IMR-90 (cell line): ENCODE measurements around the gene KLHL17. TPM values are rescaled to one million over a fixed set of nuclear protein-coding genes. Genes with fewer than 3 reads are reported as not detected.

Experiments used
- ATAC-seq: fragments of 200-7000 bp; cut with Tn5 transposase; 2 replicates; pipeline ENCODE4 v1.9.1; 2020; ENCODE audit warnings: low read depth, mild to moderate bottlenecking, moderate library complexity
- BruUV-seq: library from RNA; stranded (reverse); fragments of 400-500 nt; replicated peaks from 2 replicates; lab custom pipeline; 2021; lab: Mats Ljungman, UMichigan
- CTCF ChIA-PET: fragments of 300-600 bp; formaldehyde crosslinking; extraction: SDS; loops from one replicate; lab custom pipeline; 2021; ENCODE audit warnings: antibody characterized with exemption; lab: Yijun Ruan, JAX
- POLR2A ChIA-PET: fragments of 300-600 bp; sonication (Branson Sonifier 250); formaldehyde crosslinking; loops from one replicate; lab custom pipeline; 2022; ENCODE audit warnings: antibody characterized with exemption; ENCODE audit not compliant: unreplicated experiment; lab: Charles Lee
- DNase-seq: peaks from one replicate; pipeline ENCODE4 v3.0.0; 2013
- H2AFZ ChIP-seq: replicated peaks from 2 replicates; pipeline ENCODE3; 2013; ENCODE audit warnings: low read length, mild to moderate bottlenecking; ENCODE audit not compliant: poor library complexity
- H2AK5ac ChIP-seq: 2 replicates; pipeline ENCODE4 v1.6.1; 2013; ENCODE audit warnings: low read depth, low read length, inconsistent platforms
- H2AK9ac ChIP-seq: replicated peaks from 2 replicates; pipeline ENCODE3; 2013; ENCODE audit warnings: mild to moderate bottlenecking, low read depth, low read length, moderate library complexity; ENCODE audit not compliant: poor library complexity
- H2BK120ac ChIP-seq: 2 replicates; pipeline ENCODE4 v1.6.1; 2013; ENCODE audit warnings: low read depth, low read length, inconsistent platforms
- H2BK15ac ChIP-seq: 3 replicates; pipeline ENCODE4 v1.6.1; 2013; ENCODE audit warnings: low read depth, low read length, inconsistent platforms
- H2BK20ac ChIP-seq: 2 replicates; pipeline ENCODE4 v1.6.1; 2013; ENCODE audit warnings: low read depth, mild to moderate bottlenecking, inconsistent platforms, low read length, moderate library complexity
- H2BK5ac ChIP-seq: 2 replicates; pipeline ENCODE4 v1.6.1; 2013; ENCODE audit warnings: mild to moderate bottlenecking, low read depth, low read length, inconsistent platforms; ENCODE audit not compliant: poor library complexity, severe bottlenecking
- H3K14ac ChIP-seq: replicated peaks from 2 replicates; pipeline ENCODE4 v1.6.1; 2013; ENCODE audit warnings: low read depth, low read length, inconsistent platforms
- H3K18ac ChIP-seq: 2 replicates; pipeline ENCODE4 v1.6.1; 2013; ENCODE audit warnings: low read depth, low read length, control low read depth
- H3K23ac ChIP-seq: 2 replicates; pipeline ENCODE4 v1.6.1; 2013; ENCODE audit warnings: low read depth, low read length, inconsistent platforms
- H3K27ac ChIP-seq: 2 replicates; pipeline ENCODE4 v1.5.1; 2013; ENCODE audit warnings: mild to moderate bottlenecking, control low read depth, low read length; ENCODE audit not compliant: insufficient read depth
- H3K27me3 ChIP-seq: 2 replicates; pipeline ENCODE4 v1.6.1; 2013; ENCODE audit warnings: low read length; ENCODE audit not compliant: control insufficient read depth, insufficient read depth
- H3K36me3 ChIP-seq: 2 replicates; pipeline ENCODE4 v1.6.1; 2013; ENCODE audit warnings: low read length, mixed read lengths; ENCODE audit not compliant: control insufficient read depth, insufficient read depth
- H3K4ac ChIP-seq: 2 replicates; pipeline ENCODE4 v1.6.1; 2013; ENCODE audit warnings: low read depth, low read length, inconsistent platforms
- H3K4me1 ChIP-seq: 2 replicates; pipeline ENCODE4 v1.6.1; 2013; ENCODE audit warnings: low read length, mixed read lengths; ENCODE audit not compliant: control insufficient read depth, insufficient read depth
- H3K4me2 ChIP-seq: 2 replicates; pipeline ENCODE4 v1.6.1; 2013; ENCODE audit warnings: low read depth, mild to moderate bottlenecking, control low read depth, low read length, moderate library complexity
- H3K4me3 ChIP-seq: 2 replicates; pipeline ENCODE4 v1.5.1; 2013; ENCODE audit warnings: low read depth, mild to moderate bottlenecking, control low read depth, low read length, moderate library complexity; ENCODE audit not compliant: insufficient read depth
- H3K56ac ChIP-seq: 2 replicates; pipeline ENCODE4 v1.6.1; 2013; ENCODE audit warnings: low read length, inconsistent platforms; ENCODE audit not compliant: insufficient read depth; ENCODE audit errors: extremely low read depth
- H3K79me1 ChIP-seq, 2 experiments: 2 replicates each; pipeline ENCODE4 v1.6.1; 2013; ENCODE audit warnings: low read length in 2 of 2, inconsistent platforms in 1 of 2, low read depth in 1 of 2
- H3K9ac ChIP-seq: 2 replicates; pipeline ENCODE4 v1.6.1; 2013; ENCODE audit warnings: low read depth, low read length, control low read depth
- H3K9me1 ChIP-seq: 2 replicates; pipeline ENCODE4 v1.6.1; 2013; ENCODE audit warnings: low read length, inconsistent platforms; ENCODE audit not compliant: insufficient read depth
- H3K9me3 ChIP-seq: 2 replicates; pipeline ENCODE4 v1.6.1; 2013; ENCODE audit warnings: low read length; ENCODE audit not compliant: control insufficient read depth, insufficient read depth
- H4K20me1 ChIP-seq: 2 replicates; pipeline ENCODE4 v1.6.1; 2013; ENCODE audit warnings: low read length, inconsistent platforms; ENCODE audit not compliant: insufficient read depth
- H4K5ac ChIP-seq: 2 replicates; pipeline ENCODE4 v1.6.1; 2013; ENCODE audit warnings: mild to moderate bottlenecking, low read depth, low read length, control low read depth
- H4K8ac ChIP-seq, 2 experiments: 2 replicates each; pipeline ENCODE4 v1.6.1; 2013; ENCODE audit warnings: low read depth in 2 of 2, low read length in 2 of 2, control low read depth in 1 of 2, inconsistent platforms in 1 of 2
- H4K91ac ChIP-seq: 2 replicates; pipeline ENCODE4 v1.6.1; 2013; ENCODE audit warnings: low read depth, low read length, inconsistent platforms; ENCODE audit not compliant: insufficient read depth
- CEBPB ChIP-seq: IDR thresholded peaks from 2 replicates; pipeline ENCODE4 v1.6.1; 2012; ENCODE audit warnings: low read depth, low read length, improper control_type of control experiment
- CTCF ChIP-seq: conservative IDR thresholded peaks from 2 replicates; pipeline ENCODE4 v1.5.1; 2012; ENCODE audit warnings: mild to moderate bottlenecking, low read depth, low read length, improper control_type of control experiment
- MAFK ChIP-seq: IDR thresholded peaks from 2 replicates; pipeline ENCODE4 v1.6.1; 2012; ENCODE audit warnings: low read depth, low read length, improper control_type of control experiment
- RFX5 ChIP-seq: IDR thresholded peaks from 2 replicates; pipeline ENCODE4 v1.8.0; 2012; ENCODE audit warnings: low read depth, mild to moderate bottlenecking, low read length, moderate library complexity
- SMC3 ChIP-seq: fragments of 150-350 bp; IDR thresholded peaks from 2 replicates; pipeline ENCODE4 v1.6.1; 2016; ENCODE audit warnings: low read depth, mild to moderate bottlenecking, antibody characterized with exemption, low read length, moderate library complexity
- WGBS, 2 experiments: methylation state at CpG; one replicate each; pipeline versions ENCODE4 v1.1.5 to v1.1.7; 2013; ENCODE audit warnings: missing lambda C conversion rate in 2 of 2; ENCODE audit not compliant: insufficient read length in 1 of 2; ENCODE audit errors: extremely low coverage in 2 of 2; 5-methylcytosine and 5-hydroxymethylcytosine counted together
- dilution Hi-C: fragments of 300-500 bp; cut with HindIII; formaldehyde crosslinking; loops from one replicate; pipeline ENCODE4 v1.14.3; 2018; ENCODE audit warnings: low sequenced_read_pairs; ENCODE audit not compliant: unreplicated experiment
- in situ Hi-C: fragments of 300-500 bp; cut with MboI; formaldehyde crosslinking; loops from 3 replicates; pipeline ENCODE4 v1.14.3; 2019; ENCODE audit warnings: low sequenced_read_pairs, inconsistent platforms, mixed read lengths
- intact Hi-C: fragments of 100-400 bp; cut with micrococcal nuclease; formaldehyde crosslinking; loops from 2 replicates; pipeline ENCODE4 v1.10.0; 2022
- polyA plus RNA-seq, 3 experiments: library from polyadenylated mRNA; depleted of rRNA; stranded (reverse); fragments of >200 nt; gene quantifications; 2 replicates each; pipeline ENCODE4 v1.2.3, GENCODE V29; 2012; ENCODE audit warnings: low replicate concordance in 1 of 3
- total RNA-seq: library from RNA; depleted of rRNA; stranded (reverse); fragments of >200 nt; gene quantifications from 2 replicates; pipeline ENCODE4 v1.2.3, GENCODE V29; 2012

KLHL17 gene
- total and polyA plus RNA-seq, 2 of the 4 experiments (the other 2 are of a cell fraction): 3.4 to 41.0 TPM

- H3K9me3 ChIP-seq: no peaks in the 10 kb centered on the region
- in situ Hi-C loops (no loop called here), dilution Hi-C loops (no loop called here), intact Hi-C loops (no loop called here)
- H3K4me2 ChIP-seq: no peak overlapping the region
- H4K91ac ChIP-seq: no peak overlapping the region
- H2AK5ac ChIP-seq: no peak overlapping the region
- H3K56ac ChIP-seq: no peak overlapping the region
- no peak overlapping the region for H2BK5ac ChIP-seq
- no peak overlapping the region for H3K14ac ChIP-seq
- H3K9me1 ChIP-seq: peaks cover 7% of the 10 kb centered on the region
- peaks cover 18% of the 10 kb centered on the region for H4K20me1 ChIP-seq
- peaks cover 85% of the 10 kb centered on the region for H3K36me3 ChIP-seq
- H3K4ac ChIP-seq: no peak overlapping the region
- BruUV-seq: no TSS peak
- no peak overlapping the region for H2AK9ac ChIP-seq
- no peak overlapping the region for H2AFZ ChIP-seq
- H3K18ac ChIP-seq: no peak overlapping the region
- ATAC-seq (no peak), DNase-seq (no peak)
- no peak overlapping the region for H4K5ac ChIP-seq
- POLR2A ChIA-PET: interaction anchor here (0.6 kb wide), 1 partner anchor 12 kb away, joined by 3 read pairs; no protein-coding TSS in a partner anchor
- H3K27ac ChIP-seq: no peak overlapping the region
- no peak overlapping the region for H2BK20ac ChIP-seq
- no peak overlapping the region for H2BK15ac ChIP-seq
- peaks cover 9 to 38% of the 10 kb centered on the region in 2 experiments for H3K79me1 ChIP-seq
- no peak overlapping the region for H3K9ac ChIP-seq
- H3K27me3 ChIP-seq: no peaks in the 10 kb centered on the region
- no CpG with 5 or more reads among the region's 15 CpGs for WGBS, 2 experiments
- CTCF ChIA-PET: no interaction called here
- H3K4me3 ChIP-seq: no peak overlapping the region
- no peak overlapping the region for H3K23ac ChIP-seq
- TF ChIP-seq CTCF: no peak
- no peak for TF ChIP-seq SMC3
- TF ChIP-seq RFX5: no peak
- TF ChIP-seq CEBPB: no peak
- TF ChIP-seq MAFK: no peak
- no peak overlapping the region for H2BK120ac ChIP-seq
- H3K4me1 ChIP-seq: no peaks in the 10 kb centered on the region
- no peak overlapping the region for H4K8ac ChIP-seq
Measured at GRCh38 chr1:952201-952600, 8.2 kb upstream of the KLHL17 start.
